HepG2 (cell line): ENCODE results near the gene CLPSL2. TPM values are rescaled to one million over a fixed set of nuclear protein-coding genes. Genes with fewer than 3 reads are reported as not detected.

ENCODE experiments used
- AKAP8 ChIP-seq: sonication (generic); formaldehyde crosslinking; IDR thresholded peaks from 2 replicates; pipeline ENCODE4 v1.5.1; 2020; ENCODE audit warnings: mild to moderate bottlenecking, missing genetic modification reagents
- HDAC2 ChIP-seq: sonication (generic); formaldehyde crosslinking; IDR thresholded peaks from 2 replicates; pipeline ENCODE4 v1.4.0; 2020; ENCODE audit warnings: missing genetic modification reagents
- KLF16 ChIP-seq, 2 experiments: sonication (generic) in 1 of 2; formaldehyde crosslinking in 1 of 2; IDR thresholded peaks; 2 replicates each; pipeline versions ENCODE4 v1.6.1 to v1.8.0; 2016 to 2023; ENCODE audit warnings: missing genetic modification reagents in 2 of 2, missing compliant biosample characterization in 1 of 2
- KLF6 ChIP-seq: IDR thresholded peaks from 2 replicates; pipeline ENCODE4 v1.8.0; 2016; ENCODE audit warnings: missing biosample characterization, missing genetic modification reagents
- MAZ ChIP-seq, 2 experiments: sonication (generic) in 1 of 2; formaldehyde crosslinking in 1 of 2; IDR thresholded peaks; 2 replicates each; pipeline versions ENCODE4 v1.5.0 to v1.6.1; 2012 to 2020; ENCODE audit warnings: low read depth in 2 of 2, mild to moderate bottlenecking in 2 of 2, borderline replicate concordance in 1 of 2, improper control_type of control experiment in 1 of 2, low read length in 1 of 2, missing genetic modification reagents in 1 of 2, moderate library complexity in 1 of 2
- MED1 ChIP-seq: sonication (generic); formaldehyde crosslinking; IDR thresholded peaks from 2 replicates; pipeline ENCODE4 v1.4.0; 2020; ENCODE audit warnings: missing genetic modification reagents
- MZF1 ChIP-seq: sonication (generic); formaldehyde crosslinking; IDR thresholded peaks from 2 replicates; pipeline ENCODE4 v1.8.1; 2023; ENCODE audit warnings: mild to moderate bottlenecking, missing genetic modification reagents, borderline replicate concordance
- PAX8 ChIP-seq: sonication (generic); formaldehyde crosslinking; IDR thresholded peaks from 2 replicates; pipeline ENCODE4 v1.8.0; 2022; ENCODE audit warnings: mild to moderate bottlenecking, missing genetic modification reagents, borderline replicate concordance
- POLR2A ChIP-seq, 2 experiments: IDR thresholded peaks; 2 replicates each; pipeline ENCODE4 v1.6.1; 2011; ENCODE audit warnings: low read depth in 2 of 2, low read length in 2 of 2, mild to moderate bottlenecking in 1 of 2, moderate library complexity in 1 of 2; ENCODE audit not compliant: insufficient read depth in 1 of 2
- RNF2 ChIP-seq: fragments of 450-650 bp; conservative IDR thresholded peaks from 2 replicates; pipeline ENCODE4 v1.6.1; 2016; ENCODE audit warnings: low read depth
- SMAD9 ChIP-seq: sonication (generic); formaldehyde crosslinking; IDR thresholded peaks from 2 replicates; pipeline ENCODE4 v1.5.1; 2020; ENCODE audit warnings: mild to moderate bottlenecking, missing genetic modification reagents
- TARDBP ChIP-seq: sonication (generic); formaldehyde crosslinking; IDR thresholded peaks from 2 replicates; pipeline ENCODE4 v1.8.0; 2022; ENCODE audit warnings: mild to moderate bottlenecking, missing genetic modification reagents
- ZNF329 ChIP-seq: sonication (generic); formaldehyde crosslinking; IDR thresholded peaks from 2 replicates; pipeline ENCODE4 v1.9.0; 2021; ENCODE audit warnings: low read depth, mild to moderate bottlenecking, missing genetic modification reagents
- ZNF530 ChIP-seq: sonication (generic); formaldehyde crosslinking; IDR thresholded peaks from 2 replicates; pipeline ENCODE4 v1.5.0; 2020; ENCODE audit warnings: low read depth, mild to moderate bottlenecking, missing genetic modification reagents
- ZNF605 ChIP-seq: sonication (generic); formaldehyde crosslinking; IDR thresholded peaks from 2 replicates; pipeline ENCODE4 v1.8.0; 2022; ENCODE audit warnings: mild to moderate bottlenecking, missing genetic modification reagents
- ZNF660 ChIP-seq: sonication (generic); formaldehyde crosslinking; IDR thresholded peaks from 2 replicates; pipeline ENCODE4 v1.5.1; 2020; ENCODE audit warnings: mild to moderate bottlenecking, low read depth, missing genetic modification reagents, borderline replicate concordance
- ZNF7 ChIP-seq: IDR thresholded peaks from 2 replicates; pipeline ENCODE4 v1.6.1; 2016; ENCODE audit warnings: missing biosample characterization, missing genetic modification reagents
- ZNF75D ChIP-seq: sonication (generic); formaldehyde crosslinking; IDR thresholded peaks from 2 replicates; pipeline ENCODE4 v1.8.1; 2023; ENCODE audit warnings: missing genetic modification reagents, mild to moderate bottlenecking, borderline replicate concordance
- polyA plus RNA-seq, 8 experiments: library from polyadenylated mRNA; depleted of rRNA in 3 of 8; stranded (reverse) in 7 of 8; unstranded in 1 of 8; fragments of >200 nt; fragmentation: Illumina TruSeq in 4 of 8; extraction: Trizol in 4 of 8; gene quantifications; 2 replicates each; pipeline versions ENCODE4 v1.2.1 to v1.2.3, GENCODE V29; 2011 to 2016; ENCODE audit warnings: low read depth in 4 of 8, missing spikeins in 1 of 8, mixed read lengths in 1 of 8; ENCODE audit not compliant: insufficient read depth in 1 of 8
- total RNA-seq, 5 experiments: library from RNA; depleted of rRNA; stranded (reverse); fragments of >200 nt; fragmentation: Illumina TruSeq; extraction: Trizol; gene quantifications; 2 replicates each; pipeline ENCODE4 v1.2.3, GENCODE V29; 2016; ENCODE audit warnings: low read depth in 1 of 5
- TF ChIP-seq, protein P1 (sequence below): sonication (generic); formaldehyde crosslinking; IDR thresholded peaks from 2 replicates; pipeline ENCODE4; 2020; ENCODE audit warnings: missing genetic modification reagents, mild to moderate bottlenecking, borderline replicate concordance
- TF ChIP-seq, protein P2 (sequence below): sonication (generic); formaldehyde crosslinking; IDR thresholded peaks from 2 replicates; pipeline ENCODE4 v1.4.0; 2020; ENCODE audit warnings: missing genetic modification reagents; ENCODE audit errors: not compliant biosample characterization
- TF ChIP-seq, protein P3 (sequence below): IDR thresholded peaks from 2 replicates; pipeline ENCODE4 v1.6.1; 2016
- TF ChIP-seq, protein P4 (sequence below), 2 experiments: sonication (generic) in 1 of 2; formaldehyde crosslinking in 1 of 2; IDR thresholded peaks; 2 replicates each; pipeline versions ENCODE4 v1.4.0 to v1.6.1; 2018 to 2020; ENCODE audit warnings: missing genetic modification reagents in 2 of 2, borderline replicate concordance in 1 of 2, low read depth in 1 of 2, mild to moderate bottlenecking in 1 of 2, missing biosample characterization in 1 of 2

CLPSL2 gene
- total and polyA plus RNA-seq, 2 of the 13 experiments (the other 11 are each of a cell fraction or from before 2014, with no cell fraction given), result not detected

DNA sequence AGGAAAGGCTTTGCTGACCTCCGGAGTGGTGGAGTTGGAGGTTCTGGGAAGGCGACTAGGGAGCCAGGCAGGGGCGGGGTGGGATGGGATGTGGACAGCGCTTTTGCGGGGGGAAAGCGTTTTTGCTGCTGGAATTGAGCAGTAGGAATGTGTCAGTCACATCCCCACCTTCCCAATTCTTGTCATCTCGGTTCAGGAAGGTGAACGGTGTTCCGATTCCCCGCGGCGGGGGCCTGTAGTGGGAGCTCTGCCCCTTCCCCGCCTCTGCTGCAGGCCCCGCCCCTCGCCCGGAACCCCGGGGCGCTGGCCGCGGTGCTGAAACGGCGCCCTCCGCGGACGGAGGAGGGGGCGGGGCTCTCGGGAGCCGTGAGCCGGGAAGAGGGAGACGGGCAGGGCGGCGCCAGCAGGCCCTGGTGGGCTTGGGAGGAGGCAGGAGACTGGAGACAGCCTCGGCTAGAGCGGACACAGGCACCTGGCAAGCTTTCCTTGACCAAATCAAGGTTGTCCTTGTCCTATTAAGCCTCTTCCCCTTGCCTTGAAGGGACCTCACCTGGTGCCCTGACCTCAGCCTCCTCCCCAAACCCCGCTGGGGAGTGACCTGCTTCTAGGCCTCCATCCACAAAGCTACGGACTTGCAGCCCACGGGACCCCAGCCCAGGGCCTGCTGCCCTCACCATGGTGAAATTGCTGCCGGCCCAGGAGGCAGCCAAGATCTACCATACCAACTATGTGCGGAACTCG lies 28.8 kb downstream of the CLPSL2 start, which contains the start of gene LHFPL5 (continued):
- peak; percentile 99 for TF ChIP-seq ZNF605 (CRISPR knock-in tag)
- peak; percentile 91 for TF ChIP-seq ZNF329
- TF ChIP-seq, protein P1, sequence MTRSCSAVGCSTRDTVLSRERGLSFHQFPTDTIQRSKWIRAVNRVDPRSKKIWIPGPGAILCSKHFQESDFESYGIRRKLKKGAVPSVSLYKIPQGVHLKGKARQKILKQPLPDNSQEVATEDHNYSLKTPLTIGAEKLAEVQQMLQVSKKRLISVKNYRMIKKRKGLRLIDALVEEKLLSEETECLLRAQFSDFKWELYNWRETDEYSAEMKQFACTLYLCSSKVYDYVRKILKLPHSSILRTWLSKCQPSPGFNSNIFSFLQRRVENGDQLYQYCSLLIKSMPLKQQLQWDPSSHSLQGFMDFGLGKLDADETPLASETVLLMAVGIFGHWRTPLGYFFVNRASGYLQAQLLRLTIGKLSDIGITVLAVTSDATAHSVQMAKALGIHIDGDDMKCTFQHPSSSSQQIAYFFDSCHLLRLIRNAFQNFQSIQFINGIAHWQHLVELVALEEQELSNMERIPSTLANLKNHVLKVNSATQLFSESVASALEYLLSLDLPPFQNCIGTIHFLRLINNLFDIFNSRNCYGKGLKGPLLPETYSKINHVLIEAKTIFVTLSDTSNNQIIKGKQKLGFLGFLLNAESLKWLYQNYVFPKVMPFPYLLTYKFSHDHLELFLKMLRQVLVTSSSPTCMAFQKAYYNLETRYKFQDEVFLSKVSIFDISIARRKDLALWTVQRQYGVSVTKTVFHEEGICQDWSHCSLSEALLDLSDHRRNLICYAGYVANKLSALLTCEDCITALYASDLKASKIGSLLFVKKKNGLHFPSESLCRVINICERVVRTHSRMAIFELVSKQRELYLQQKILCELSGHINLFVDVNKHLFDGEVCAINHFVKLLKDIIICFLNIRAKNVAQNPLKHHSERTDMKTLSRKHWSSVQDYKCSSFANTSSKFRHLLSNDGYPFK (CRISPR knock-in tag), result peak; percentile 84
- peak; percentile 86; the same call in 1 of the 2 replicates for TF ChIP-seq ZNF660 (CRISPR knock-in tag)
- TF ChIP-seq KLF16 (CRISPR knock-in tag; IDR thresholded peaks at IDR 0.05), result peak; percentile 69 to 100; a peak in 2 of 4 replicates
- TF ChIP-seq, protein P2, sequence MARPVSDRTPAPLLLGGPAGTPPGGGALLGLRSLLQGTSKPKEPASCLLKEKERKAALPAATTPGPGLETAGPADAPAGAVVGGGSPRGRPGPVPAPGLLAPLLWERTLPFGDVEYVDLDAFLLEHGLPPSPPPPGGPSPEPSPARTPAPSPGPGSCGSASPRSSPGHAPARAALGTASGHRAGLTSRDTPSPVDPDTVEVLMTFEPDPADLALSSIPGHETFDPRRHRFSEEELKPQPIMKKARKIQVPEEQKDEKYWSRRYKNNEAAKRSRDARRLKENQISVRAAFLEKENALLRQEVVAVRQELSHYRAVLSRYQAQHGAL (CRISPR knock-in tag), result peak; percentile 97
- peak; percentile 97; the same call in 1 of the 2 replicates for TF ChIP-seq ZNF75D
- no peak for TF ChIP-seq MZF1 (CRISPR knock-in tag)
- peak; percentile 98; the same call in 1 of the 2 replicates for TF ChIP-seq SMAD9 (CRISPR knock-in tag)
- TF ChIP-seq RNF2, result no peak
- TF ChIP-seq ZNF530 (CRISPR knock-in tag), result peak; percentile 95
- TF ChIP-seq PAX8 (CRISPR knock-in tag), result peak; percentile 99; the same call in 1 of the 2 replicates
- peak; percentile 80; the same call in 1 of the 2 replicates for TF ChIP-seq ZNF7
- TF ChIP-seq POLR2A (IDR thresholded peaks at IDR 0.05; ENCODE audit: insufficient read depth in 1 of 2, low read depth in 2 of 2, low read length in 2 of 2), result no peak
- TF ChIP-seq, protein P3, sequence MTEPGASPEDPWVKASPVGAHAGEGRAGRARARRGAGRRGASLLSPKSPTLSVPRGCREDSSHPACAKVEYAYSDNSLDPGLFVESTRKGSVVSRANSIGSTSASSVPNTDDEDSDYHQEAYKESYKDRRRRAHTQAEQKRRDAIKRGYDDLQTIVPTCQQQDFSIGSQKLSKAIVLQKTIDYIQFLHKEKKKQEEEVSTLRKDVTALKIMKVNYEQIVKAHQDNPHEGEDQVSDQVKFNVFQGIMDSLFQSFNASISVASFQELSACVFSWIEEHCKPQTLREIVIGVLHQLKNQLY, result peak; percentile 86
- peak; percentile 100 for TF ChIP-seq KLF6 (CRISPR knock-in tag)
- peak; percentile 93 for TF ChIP-seq MAZ (IDR thresholded peaks at IDR 0.05; ENCODE audit: borderline replicate concordance, low read depth, low read length)
- TF ChIP-seq MAZ (CRISPR knock-in tag; IDR thresholded peaks at IDR 0.05; ENCODE audit: low read depth), result peak; percentile 100
- TF ChIP-seq, protein P4, sequence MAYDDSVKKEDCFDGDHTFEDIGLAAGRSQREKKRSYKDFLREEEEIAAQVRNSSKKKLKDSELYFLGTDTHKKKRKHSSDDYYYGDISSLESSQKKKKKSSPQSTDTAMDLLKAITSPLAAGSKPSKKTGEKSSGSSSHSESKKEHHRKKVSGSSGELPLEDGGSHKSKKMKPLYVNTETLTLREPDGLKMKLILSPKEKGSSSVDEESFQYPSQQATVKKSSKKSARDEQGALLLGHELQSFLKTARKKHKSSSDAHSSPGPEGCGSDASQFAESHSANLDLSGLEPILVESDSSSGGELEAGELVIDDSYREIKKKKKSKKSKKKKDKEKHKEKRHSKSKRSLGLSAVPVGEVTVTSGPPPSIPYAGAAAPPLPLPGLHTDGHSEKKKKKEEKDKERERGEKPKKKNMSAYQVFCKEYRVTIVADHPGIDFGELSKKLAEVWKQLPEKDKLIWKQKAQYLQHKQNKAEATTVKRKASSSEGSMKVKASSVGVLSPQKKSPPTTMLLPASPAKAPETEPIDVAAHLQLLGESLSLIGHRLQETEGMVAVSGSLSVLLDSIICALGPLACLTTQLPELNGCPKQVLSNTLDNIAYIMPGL (CRISPR knock-in tag; IDR thresholded peaks at IDR 0.05; ENCODE audit: borderline replicate concordance in 1 of 2, low read depth in 1 of 2), result peak; percentile 61 to 82; a peak in 2 of 4 replicates
- peak; percentile 80 for TF ChIP-seq MED1 (CRISPR knock-in tag)
- peak; percentile 86 for TF ChIP-seq TARDBP (CRISPR knock-in tag)
- TF ChIP-seq AKAP8 (CRISPR knock-in tag), result peak; percentile 95
- peak; percentile 94 for TF ChIP-seq HDAC2
